DND-41 (cell line): ENCODE measurements around the gene UGT1A1.

Experiments used
- CTCF ChIP-seq: IDR thresholded peaks from 2 replicates; pipeline ENCODE4 v1.5.1; 2012; ENCODE audit warnings: borderline replicate concordance, low read length, moderate library complexity, mild to moderate bottlenecking; ENCODE audit not compliant: poor library complexity, severe bottlenecking; ENCODE audit errors: extremely low read depth
- EZH2 ChIP-seq: IDR thresholded peaks from 3 replicates; pipeline ENCODE4 v1.6.1; 2012; ENCODE audit warnings: borderline replicate concordance, low read depth, mild to moderate bottlenecking, moderate library complexity, low read length, inconsistent platforms; ENCODE audit not compliant: severe bottlenecking

GRCh38 chr2:233718552-233718951 lies 41.5 kb upstream of the UGT1A1 start, which contains the start of gene UGT1A4:
- no peak for TF ChIP-seq EZH2
- no peak for TF ChIP-seq CTCF
